Activated CD8-positive, alpha-beta memory T cell treated with anti-CD3 and anti-CD28 coated beads for 36 hours (primary cell): ENCODE data around the gene NEBL. TPM values are rescaled to one million over a fixed set of nuclear protein-coding genes. Genes with fewer than 3 reads are reported as not detected.

ENCODE experiments used
- CTCF ChIA-PET: fragments of 350-600 bp; sonication (Branson Sonifier 250); formaldehyde crosslinking; loops from one replicate; lab custom pipeline; 2021; ENCODE audit warnings: antibody characterized with exemption; lab: Charles Lee
- POLR2A ChIA-PET: fragments of 350-600 bp; sonication (Branson Sonifier 250); formaldehyde crosslinking; loops from one replicate; lab custom pipeline; 2021; ENCODE audit warnings: antibody characterized with exemption; lab: Charles Lee
- total RNA-seq, 2 experiments: library from RNA; stranded (reverse); gene quantifications; one replicate each; pipeline ENCODE4 v1.2.3, GENCODE V29; 2021

The NEBL gene
- total RNA-seq, 2 experiments from 2014 or later: 0.46 to 0.51 TPM

DNA sequence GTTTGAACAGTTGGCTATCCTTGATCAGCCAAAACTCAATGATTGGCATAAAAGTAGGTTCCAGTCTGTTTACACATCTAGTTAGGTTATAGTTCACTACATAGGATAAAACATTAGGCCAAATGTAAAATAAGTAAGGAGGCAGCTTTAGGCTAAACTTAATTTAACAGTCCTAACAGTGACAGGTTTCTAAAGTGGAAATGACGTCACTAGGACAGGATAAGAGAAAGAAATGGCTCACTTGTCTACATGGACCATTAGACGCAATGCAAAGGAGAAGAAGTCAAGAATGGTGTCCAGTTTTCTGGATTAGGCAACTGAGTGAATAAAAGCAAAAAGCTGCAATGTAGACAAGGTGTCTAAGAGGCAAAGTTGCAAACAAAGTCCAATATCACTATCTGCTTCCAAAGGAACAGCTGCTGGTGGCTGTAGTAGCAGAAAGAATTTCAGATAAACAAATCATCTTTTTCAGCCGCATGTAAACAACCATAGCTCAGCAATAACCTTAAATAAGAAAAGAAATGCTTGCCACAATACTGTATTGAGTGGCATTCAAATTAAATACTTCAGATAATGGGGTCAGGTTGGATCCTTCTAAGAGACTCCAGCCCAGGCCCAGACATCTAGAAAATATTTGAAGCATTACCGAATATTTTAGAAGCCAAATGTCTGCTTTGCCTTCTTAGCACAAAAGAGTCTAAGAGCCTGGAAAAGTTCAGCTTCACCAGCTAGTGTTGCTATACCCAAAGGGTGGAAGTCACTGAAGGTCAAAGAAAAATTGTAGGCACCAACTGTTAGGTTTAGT is 154.2 kb downstream of the NEBL start:
- ChIA-PET CTCF (no interaction called here), POLR2A (no interaction called here)

- CTCF ChIA-PET: no interaction called here
Observed at GRCh38 chr10:20740120-20740519, 157.0 kb downstream of the NEBL start.

DNA sequence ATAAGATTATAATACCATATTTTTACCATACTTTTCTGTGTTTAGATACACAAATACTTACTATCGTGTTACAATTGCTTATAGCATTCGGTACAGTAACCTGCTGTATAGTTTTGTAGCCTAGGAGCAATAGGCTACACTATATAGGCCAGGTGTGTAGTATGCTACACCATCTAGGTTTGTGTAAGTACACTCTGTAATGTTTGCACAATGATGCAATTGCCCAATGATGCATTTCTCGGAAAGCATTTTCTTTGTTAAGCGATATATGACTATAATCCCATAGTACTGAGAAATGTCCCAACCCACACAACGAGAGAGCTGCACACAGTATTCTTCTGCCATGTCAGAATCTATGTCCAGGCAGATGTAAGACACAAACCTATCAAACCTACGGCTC is 160.0 kb downstream of the NEBL start:
- POLR2A ChIA-PET: no interaction called here

More at GRCh38 chr10:20740120-20740519, 157.0 kb downstream of the NEBL start:
- POLR2A ChIA-PET: no interaction called here

More for the DNA sequence above, 160.0 kb downstream of the NEBL start:
- CTCF ChIA-PET: no interaction called here
